GM13977 (cell line): Measurements from ENCODE around the gene CYP1B1.

ENCODE experiments used
- DNase-seq: peaks from one replicate; pipeline ENCODE4 v3.0.0; 2012; ENCODE audit warnings: low spot score
- CTCF ChIP-seq: IDR thresholded peaks from 2 replicates; pipeline ENCODE4 v1.5.1; 2012; ENCODE audit warnings: mild to moderate bottlenecking, control low read depth; ENCODE audit not compliant: insufficient read depth; ENCODE audit errors: extremely low read depth, missing control alignments
- in situ Hi-C: fragments of 300-500 bp; cut with MboI; formaldehyde crosslinking; loops from one replicate; pipeline ENCODE4 v1.12.0; 2022; ENCODE audit warnings: low sequenced_read_pairs, low pct_unique_long_range_greater_than_20kb, mixed read lengths, inconsistent platforms; ENCODE audit not compliant: unreplicated experiment

Gene CYP1B1

GRCh38 chr2:38108907-38109731 lies 33.2 kb upstream of the CYP1B1 start:
- no peak for DNase-seq
- TF ChIP-seq CTCF, result no peak
- in situ Hi-C loops, result no loop called here

GRCh38 chr2:38107738-38108410 lies 31.9 kb upstream of the CYP1B1 start:
- in situ Hi-C loops, result no loop called here
- DNase-seq, result no peak
- TF ChIP-seq CTCF, result no peak

DNA sequence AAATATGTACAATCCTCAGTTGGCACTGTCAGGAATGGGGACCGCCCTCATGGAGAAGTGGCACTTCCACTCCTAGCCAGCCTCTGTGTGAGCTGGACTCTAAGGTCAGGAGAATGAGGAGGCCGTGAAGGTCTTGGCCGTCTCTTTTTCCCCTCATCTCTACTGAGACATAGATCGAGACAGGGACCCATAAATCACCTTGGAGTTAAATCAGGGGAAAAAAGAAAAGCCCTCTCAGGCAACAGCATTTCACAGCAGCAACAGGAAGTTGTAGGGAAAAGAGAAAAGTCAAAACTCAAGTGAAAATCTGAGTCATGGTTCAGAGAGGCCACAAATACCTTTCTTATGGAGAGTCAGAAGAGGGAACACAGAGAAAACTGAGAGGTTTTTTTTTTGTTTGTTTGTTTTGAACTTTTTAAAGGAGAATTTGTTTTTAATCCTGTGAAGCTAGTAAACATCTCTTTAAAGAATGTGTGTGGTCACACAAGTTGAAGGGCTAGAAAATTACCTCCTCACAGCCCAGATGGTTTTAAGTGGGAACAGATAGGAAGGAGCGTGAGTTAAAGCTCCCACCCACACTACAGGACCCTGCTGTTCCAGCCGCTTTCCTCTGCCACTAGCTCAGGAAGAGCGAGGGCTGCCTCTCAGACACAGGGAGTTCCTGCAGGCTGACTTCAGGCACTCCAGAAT lies 30.6 kb upstream of the CYP1B1 start:
- no peak for DNase-seq
- no peak for TF ChIP-seq CTCF
- in situ Hi-C loops, result no loop called here

- in situ Hi-C loops, result no loop called here
- DNase-seq, result no peak
- no peak for TF ChIP-seq CTCF
Measured at GRCh38 chr2:38105922-38106321, 30.0 kb upstream of the CYP1B1 start.

DNA sequence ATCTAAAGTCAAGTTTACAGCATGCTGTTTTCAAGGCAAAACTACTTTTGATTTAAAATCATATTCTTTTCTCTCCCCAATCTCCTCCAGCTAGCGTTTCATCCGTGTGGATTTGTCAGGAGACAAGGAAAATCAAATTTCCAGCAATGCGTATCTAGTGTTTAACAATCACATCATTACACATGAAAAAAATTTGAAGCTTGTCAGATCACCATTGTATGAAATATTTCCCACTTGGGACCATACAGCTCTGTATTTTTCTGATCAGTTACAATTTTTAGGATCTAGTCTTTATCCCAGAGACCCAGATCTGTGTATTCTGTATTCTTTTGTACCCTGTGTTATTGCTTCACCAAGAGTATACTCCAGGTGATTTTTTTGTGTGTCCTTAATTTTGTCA lies 28.6 kb upstream of the CYP1B1 start:
- DNase-seq, result no peak
- in situ Hi-C loops, result no loop called here
- TF ChIP-seq CTCF, result no peak

GRCh38 chr2:38100328-38100727 lies 24.4 kb upstream of the CYP1B1 start:
- in situ Hi-C loops, result no loop called here

More at GRCh38 chr2:38100328-38100727, 24.4 kb upstream of the CYP1B1 start:
- no peak for TF ChIP-seq CTCF
- no peak for DNase-seq
